GM12864 (cell line): ENCODE measurements around the gene SPOP.
A peak's percentile ranks its signal among the peaks of the same experiment; 100 is the strongest.

Experiments used
- DNase-seq: peaks from one replicate; pipeline ENCODE4 v3.0.0-alpha.2; 2011; ENCODE audit warnings: low read depth
- H3K4me3 ChIP-seq: 2 replicates; pipeline ENCODE4 v1.5.1; 2011; ENCODE audit warnings: mild to moderate bottlenecking, low read depth, low read length, control low read depth
- TF ChIP-seq, protein P1 (sequence below): IDR thresholded peaks from 2 replicates; pipeline ENCODE4 v1.5.1; 2011; ENCODE audit warnings: low read depth, mild to moderate bottlenecking, moderate library complexity, low read length, control low read depth, inconsistent platforms; ENCODE audit errors: missing control alignments

SPOP gene

GRCh38 chr17:49705254-49705653, 27.4 kb upstream of the SPOP start:
- TF ChIP-seq, protein P1, sequence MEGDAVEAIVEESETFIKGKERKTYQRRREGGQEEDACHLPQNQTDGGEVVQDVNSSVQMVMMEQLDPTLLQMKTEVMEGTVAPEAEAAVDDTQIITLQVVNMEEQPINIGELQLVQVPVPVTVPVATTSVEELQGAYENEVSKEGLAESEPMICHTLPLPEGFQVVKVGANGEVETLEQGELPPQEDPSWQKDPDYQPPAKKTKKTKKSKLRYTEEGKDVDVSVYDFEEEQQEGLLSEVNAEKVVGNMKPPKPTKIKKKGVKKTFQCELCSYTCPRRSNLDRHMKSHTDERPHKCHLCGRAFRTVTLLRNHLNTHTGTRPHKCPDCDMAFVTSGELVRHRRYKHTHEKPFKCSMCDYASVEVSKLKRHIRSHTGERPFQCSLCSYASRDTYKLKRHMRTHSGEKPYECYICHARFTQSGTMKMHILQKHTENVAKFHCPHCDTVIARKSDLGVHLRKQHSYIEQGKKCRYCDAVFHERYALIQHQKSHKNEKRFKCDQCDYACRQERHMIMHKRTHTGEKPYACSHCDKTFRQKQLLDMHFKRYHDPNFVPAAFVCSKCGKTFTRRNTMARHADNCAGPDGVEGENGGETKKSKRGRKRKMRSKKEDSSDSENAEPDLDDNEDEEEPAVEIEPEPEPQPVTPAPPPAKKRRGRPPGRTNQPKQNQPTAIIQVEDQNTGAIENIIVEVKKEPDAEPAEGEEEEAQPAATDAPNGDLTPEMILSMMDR: no peak
- DNase-seq: no peak
- H3K4me3 ChIP-seq: no peak overlapping the region

DNA sequence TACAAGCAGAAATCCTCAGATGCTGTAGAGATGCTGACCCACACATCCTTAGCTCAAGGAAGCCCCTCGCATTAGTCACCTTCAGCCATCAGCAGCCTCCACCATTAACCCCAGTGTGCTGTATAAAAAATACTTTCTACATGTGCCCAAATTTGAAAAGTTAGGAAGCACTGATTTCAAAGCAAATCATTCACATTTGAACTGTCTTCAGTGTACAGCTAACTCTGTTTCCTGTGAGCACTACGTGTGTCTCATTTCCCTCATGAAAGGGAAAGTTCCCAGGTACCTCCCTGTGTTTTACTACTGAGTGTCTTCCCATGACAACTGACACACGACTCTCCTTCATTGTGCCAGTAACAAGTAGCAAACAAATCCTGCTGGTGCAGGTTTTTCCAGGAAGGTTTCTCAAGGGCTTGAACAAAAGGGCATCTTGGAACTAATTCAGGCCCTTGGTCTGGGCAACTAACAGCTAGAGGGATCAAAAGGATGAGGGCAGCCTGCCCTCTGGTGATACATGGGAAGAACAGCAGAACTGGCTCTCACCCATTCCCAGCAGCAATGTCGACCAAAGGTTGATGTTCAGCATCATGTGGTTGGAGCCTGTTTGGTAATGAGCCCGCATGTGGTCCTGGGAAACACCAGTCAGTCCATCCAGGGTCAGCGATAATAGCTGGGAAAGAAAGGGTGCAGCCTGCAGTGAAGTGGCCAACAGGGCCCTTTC, 25.8 kb upstream of the SPOP start:
- no peak overlapping the region for H3K4me3 ChIP-seq
- no peak for DNase-seq
- TF ChIP-seq, protein P1: peak; percentile 59

DNA sequence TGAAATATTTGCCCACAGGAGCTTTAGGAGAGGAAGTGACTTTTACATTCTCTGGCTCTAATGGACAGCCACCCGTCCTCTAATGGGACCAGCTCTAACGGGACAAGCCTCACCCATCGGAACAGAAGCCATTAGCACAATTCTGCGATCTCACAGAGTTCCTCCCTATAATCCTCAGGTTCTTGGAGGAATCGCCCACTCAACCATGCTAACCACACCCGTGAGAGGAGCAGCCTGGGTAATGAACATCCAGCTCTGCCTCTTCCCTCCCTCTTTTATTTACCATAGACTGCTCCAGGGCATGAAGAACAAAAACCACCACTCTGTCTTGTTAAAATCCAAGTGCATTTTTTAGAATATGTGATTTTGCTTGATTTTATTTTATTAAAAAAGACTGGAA, 23.1 kb upstream of the SPOP start:
- no peak overlapping the region for H3K4me3 ChIP-seq
- DNase-seq: no peak
- TF ChIP-seq, protein P1: no peak

GRCh38 chr17:49699966-49700575, 22.2 kb upstream of the SPOP start:
- DNase-seq: no peak
- no peak overlapping the region for H3K4me3 ChIP-seq
- TF ChIP-seq, protein P1: no peak

DNA sequence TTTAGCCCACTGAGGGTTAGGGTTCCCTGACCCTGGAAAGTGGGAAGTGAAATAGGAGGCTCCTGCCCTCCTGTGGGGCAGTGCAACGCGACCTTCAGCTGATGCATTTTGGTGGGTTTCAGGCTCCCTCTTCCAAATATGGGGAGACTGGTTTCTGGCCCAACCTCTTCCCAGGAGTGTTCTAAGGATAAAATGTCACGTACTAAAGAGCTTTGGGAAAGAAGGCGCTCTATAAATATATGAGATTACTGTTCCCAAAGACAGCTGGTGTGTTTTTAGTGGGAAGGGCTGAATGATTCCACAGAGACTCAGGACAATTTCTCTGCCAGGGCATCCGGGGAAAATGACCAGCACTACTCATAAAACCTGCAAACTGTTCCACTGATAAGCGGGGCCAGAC, 20.1 kb upstream of the SPOP start:
- DNase-seq: no peak
- TF ChIP-seq, protein P1: no peak

GRCh38 chr17:49696233-49696761, 18.4 kb upstream of the SPOP start:
- TF ChIP-seq, protein P1: no peak
- peak; percentile 76 for DNase-seq
- no peak overlapping the region for H3K4me3 ChIP-seq

More for the DNA sequence above, 20.1 kb upstream of the SPOP start:
- no peak overlapping the region for H3K4me3 ChIP-seq
